A673 (cell line): ENCODE results near the gene KIF17. TPM values are rescaled to one million over a fixed set of nuclear protein-coding genes. Genes with fewer than 3 reads are reported as not detected.

Experiments used
- BruUV-seq: library from RNA; stranded (reverse); fragments of 400-500 nt; replicated peaks from 2 replicates; lab custom pipeline; 2021; lab: Mats Ljungman, UMichigan
- CTCF ChIA-PET: fragments of 300-600 bp; sonication (Branson Sonifier 250); formaldehyde crosslinking; loops from one replicate; lab custom pipeline; 2022; ENCODE audit warnings: antibody characterized with exemption; lab: Charles Lee
- POLR2A ChIA-PET: fragments of 300-600 bp; sonication (Branson Sonifier 250); formaldehyde crosslinking; loops from one replicate; lab custom pipeline; 2022; ENCODE audit warnings: antibody characterized with exemption; ENCODE audit not compliant: low non-redundant PET; lab: Charles Lee
- DNase-seq: peaks from one replicate; pipeline ENCODE4 v3.0.0-alpha.2; 2015; ENCODE audit warnings: low spot score
- H3K27ac ChIP-seq: fragments of 200-600 bp; sonication (generic); 2 replicates; pipeline ENCODE4 v1.5.1; 2016; ENCODE audit warnings: mixed run types, low read depth, mild to moderate bottlenecking, mixed read lengths, antibody characterized with exemption, low read length; ENCODE audit not compliant: poor library complexity, severe bottlenecking
- H3K27me3 ChIP-seq: fragments of 200-600 bp; sonication (generic); replicated peaks from 2 replicates; pipeline ENCODE4 v1.6.1; 2017; ENCODE audit warnings: mixed run types, low read depth, mild to moderate bottlenecking, mixed read lengths, antibody characterized with exemption, low read length; ENCODE audit not compliant: insufficient read depth, poor library complexity
- H3K36me3 ChIP-seq: fragments of 200-600 bp; sonication (generic); 2 replicates; pipeline ENCODE4 v1.6.1; 2016; ENCODE audit warnings: mixed run types, mild to moderate bottlenecking, mixed read lengths, antibody characterized with exemption, low read length; ENCODE audit not compliant: insufficient read depth, poor library complexity, severe bottlenecking
- H3K4me1 ChIP-seq: fragments of 200-600 bp; sonication (generic); 2 replicates; pipeline ENCODE4 v1.6.1; 2017; ENCODE audit warnings: mixed run types, mild to moderate bottlenecking, mixed read lengths, antibody characterized with exemption, low read length; ENCODE audit not compliant: insufficient read depth, poor library complexity, severe bottlenecking
- H3K4me3 ChIP-seq: fragments of 200-600 bp; sonication (generic); 2 replicates; pipeline ENCODE4 v1.5.1; 2016; ENCODE audit warnings: low read depth, mixed run types, mild to moderate bottlenecking, mixed read lengths, low read length; ENCODE audit not compliant: poor library complexity, severe bottlenecking
- H3K9me3 ChIP-seq: fragments of 200-600 bp; sonication (generic); 2 replicates; pipeline ENCODE4 v1.6.1; 2016; ENCODE audit warnings: mixed run types, low read depth, mild to moderate bottlenecking, mixed read lengths, antibody characterized with exemption, low read length; ENCODE audit not compliant: poor library complexity, severe bottlenecking
- CTCF ChIP-seq: fragments of 300-800, 200-600 bp; sonication (generic); conservative IDR thresholded peaks from 2 replicates; pipeline ENCODE4 v1.5.1; 2017; ENCODE audit warnings: low read depth, mild to moderate bottlenecking, antibody characterized with exemption, low read length, moderate library complexity, mixed read lengths
- EZH2 ChIP-seq: fragments of 200-600 bp; sonication (generic); IDR thresholded peaks from 2 replicates; pipeline ENCODE4 v1.6.1; 2017; ENCODE audit warnings: borderline replicate concordance, low read depth, mild to moderate bottlenecking, mixed read lengths, antibody characterized with exemption, low read length; ENCODE audit not compliant: poor library complexity, severe bottlenecking
- intact Hi-C: fragments of 100-400 bp; cut with micrococcal nuclease; formaldehyde crosslinking; loops from one replicate; pipeline ENCODE4 v1.10.0; 2022; ENCODE audit not compliant: unreplicated experiment
- total RNA-seq: library from RNA; stranded (reverse); gene quantifications from 2 replicates; pipeline ENCODE4 v1.2.3, GENCODE V29; 2021

The KIF17 gene
- total RNA-seq, 1 experiment from 2014 or later = 0.71 TPM

GRCh38 chr1:20713440-20713839, 4.4 kb downstream of the KIF17 start:
- no TSS peak for BruUV-seq
- Histone ChIP-seq H3K4me1 (no peaks in the 10 kb centered on the region), H3K27ac (no peak overlapping the region), H3K27me3 (no peaks in the 10 kb centered on the region), H3K4me3 (no peak overlapping the region), H3K36me3 (no peaks in the 10 kb centered on the region), H3K9me3 (no peaks in the 10 kb centered on the region)
- ChIA-PET POLR2A (no interaction called here), CTCF (no interaction called here)
- no peak for TF ChIP-seq EZH2
- no peak for TF ChIP-seq CTCF
- intact Hi-C loops = no loop called here
- DNase-seq = no peak

- BruUV-seq = no TSS peak
- CTCF ChIA-PET = no interaction called here
- H3K27ac ChIP-seq = no peak overlapping the region
Measured at GRCh38 chr1:20712215-20712577, 5.6 kb downstream of the KIF17 start.

GRCh38 chr1:20711285-20712214, 6.3 kb downstream of the KIF17 start:
- Histone ChIP-seq H3K4me3 (no peak overlapping the region), H3K36me3 (no peaks in the 10 kb centered on the region), H3K27ac (no peak overlapping the region), H3K4me1 (no peaks in the 10 kb centered on the region), H3K27me3 (no peaks in the 10 kb centered on the region), H3K9me3 (no peaks in the 10 kb centered on the region)
- no TSS peak for BruUV-seq
- intact Hi-C loops = no loop called here
- TF ChIP-seq CTCF = no peak
- TF ChIP-seq EZH2 = no peak
- ChIA-PET POLR2A (no interaction called here), CTCF (no interaction called here)
- no peak for DNase-seq

More at GRCh38 chr1:20712215-20712577, 5.6 kb downstream of the KIF17 start:
- H3K36me3 ChIP-seq = no peaks in the 10 kb centered on the region
- H3K4me1 ChIP-seq = no peaks in the 10 kb centered on the region
- no peak overlapping the region for H3K4me3 ChIP-seq
- TF ChIP-seq CTCF (no peak), EZH2 (no peak)
- H3K27me3 ChIP-seq = no peaks in the 10 kb centered on the region
- POLR2A ChIA-PET = no interaction called here
- intact Hi-C loops = no loop called here
- no peak for DNase-seq
- no peaks in the 10 kb centered on the region for H3K9me3 ChIP-seq
